ENCODE measurements around the gene TMEM26. TPM values are rescaled to one million over a fixed set of nuclear protein-coding genes. Genes with fewer than 3 reads are reported as not detected.

TMEM26 gene
- total and polyA plus RNA-seq, 9 of the 15 experiments (the other 6 are each of a cell fraction or from before 2014, with no cell fraction given), result not detected

DNA sequence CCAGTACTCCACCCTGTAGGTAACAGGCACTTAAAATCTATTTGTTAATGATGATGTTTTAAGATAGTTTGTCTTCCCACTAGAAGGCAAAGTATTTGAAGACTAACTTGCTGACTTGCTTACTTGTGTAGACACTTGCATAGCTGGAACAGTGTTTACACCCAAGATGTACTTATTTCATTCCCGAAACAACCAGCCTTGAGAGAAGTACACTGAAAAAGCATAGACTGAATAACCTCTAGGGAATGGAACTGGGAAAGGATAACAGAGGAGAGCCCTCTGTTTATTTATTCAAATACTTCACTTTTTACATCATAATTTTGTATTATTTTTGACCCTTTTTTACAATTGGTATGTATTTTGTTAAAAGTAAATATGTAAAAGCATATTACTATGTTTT is 33.1 kb upstream of the TMEM26 start (continued):
- TF ChIP-seq, protein P1, sequence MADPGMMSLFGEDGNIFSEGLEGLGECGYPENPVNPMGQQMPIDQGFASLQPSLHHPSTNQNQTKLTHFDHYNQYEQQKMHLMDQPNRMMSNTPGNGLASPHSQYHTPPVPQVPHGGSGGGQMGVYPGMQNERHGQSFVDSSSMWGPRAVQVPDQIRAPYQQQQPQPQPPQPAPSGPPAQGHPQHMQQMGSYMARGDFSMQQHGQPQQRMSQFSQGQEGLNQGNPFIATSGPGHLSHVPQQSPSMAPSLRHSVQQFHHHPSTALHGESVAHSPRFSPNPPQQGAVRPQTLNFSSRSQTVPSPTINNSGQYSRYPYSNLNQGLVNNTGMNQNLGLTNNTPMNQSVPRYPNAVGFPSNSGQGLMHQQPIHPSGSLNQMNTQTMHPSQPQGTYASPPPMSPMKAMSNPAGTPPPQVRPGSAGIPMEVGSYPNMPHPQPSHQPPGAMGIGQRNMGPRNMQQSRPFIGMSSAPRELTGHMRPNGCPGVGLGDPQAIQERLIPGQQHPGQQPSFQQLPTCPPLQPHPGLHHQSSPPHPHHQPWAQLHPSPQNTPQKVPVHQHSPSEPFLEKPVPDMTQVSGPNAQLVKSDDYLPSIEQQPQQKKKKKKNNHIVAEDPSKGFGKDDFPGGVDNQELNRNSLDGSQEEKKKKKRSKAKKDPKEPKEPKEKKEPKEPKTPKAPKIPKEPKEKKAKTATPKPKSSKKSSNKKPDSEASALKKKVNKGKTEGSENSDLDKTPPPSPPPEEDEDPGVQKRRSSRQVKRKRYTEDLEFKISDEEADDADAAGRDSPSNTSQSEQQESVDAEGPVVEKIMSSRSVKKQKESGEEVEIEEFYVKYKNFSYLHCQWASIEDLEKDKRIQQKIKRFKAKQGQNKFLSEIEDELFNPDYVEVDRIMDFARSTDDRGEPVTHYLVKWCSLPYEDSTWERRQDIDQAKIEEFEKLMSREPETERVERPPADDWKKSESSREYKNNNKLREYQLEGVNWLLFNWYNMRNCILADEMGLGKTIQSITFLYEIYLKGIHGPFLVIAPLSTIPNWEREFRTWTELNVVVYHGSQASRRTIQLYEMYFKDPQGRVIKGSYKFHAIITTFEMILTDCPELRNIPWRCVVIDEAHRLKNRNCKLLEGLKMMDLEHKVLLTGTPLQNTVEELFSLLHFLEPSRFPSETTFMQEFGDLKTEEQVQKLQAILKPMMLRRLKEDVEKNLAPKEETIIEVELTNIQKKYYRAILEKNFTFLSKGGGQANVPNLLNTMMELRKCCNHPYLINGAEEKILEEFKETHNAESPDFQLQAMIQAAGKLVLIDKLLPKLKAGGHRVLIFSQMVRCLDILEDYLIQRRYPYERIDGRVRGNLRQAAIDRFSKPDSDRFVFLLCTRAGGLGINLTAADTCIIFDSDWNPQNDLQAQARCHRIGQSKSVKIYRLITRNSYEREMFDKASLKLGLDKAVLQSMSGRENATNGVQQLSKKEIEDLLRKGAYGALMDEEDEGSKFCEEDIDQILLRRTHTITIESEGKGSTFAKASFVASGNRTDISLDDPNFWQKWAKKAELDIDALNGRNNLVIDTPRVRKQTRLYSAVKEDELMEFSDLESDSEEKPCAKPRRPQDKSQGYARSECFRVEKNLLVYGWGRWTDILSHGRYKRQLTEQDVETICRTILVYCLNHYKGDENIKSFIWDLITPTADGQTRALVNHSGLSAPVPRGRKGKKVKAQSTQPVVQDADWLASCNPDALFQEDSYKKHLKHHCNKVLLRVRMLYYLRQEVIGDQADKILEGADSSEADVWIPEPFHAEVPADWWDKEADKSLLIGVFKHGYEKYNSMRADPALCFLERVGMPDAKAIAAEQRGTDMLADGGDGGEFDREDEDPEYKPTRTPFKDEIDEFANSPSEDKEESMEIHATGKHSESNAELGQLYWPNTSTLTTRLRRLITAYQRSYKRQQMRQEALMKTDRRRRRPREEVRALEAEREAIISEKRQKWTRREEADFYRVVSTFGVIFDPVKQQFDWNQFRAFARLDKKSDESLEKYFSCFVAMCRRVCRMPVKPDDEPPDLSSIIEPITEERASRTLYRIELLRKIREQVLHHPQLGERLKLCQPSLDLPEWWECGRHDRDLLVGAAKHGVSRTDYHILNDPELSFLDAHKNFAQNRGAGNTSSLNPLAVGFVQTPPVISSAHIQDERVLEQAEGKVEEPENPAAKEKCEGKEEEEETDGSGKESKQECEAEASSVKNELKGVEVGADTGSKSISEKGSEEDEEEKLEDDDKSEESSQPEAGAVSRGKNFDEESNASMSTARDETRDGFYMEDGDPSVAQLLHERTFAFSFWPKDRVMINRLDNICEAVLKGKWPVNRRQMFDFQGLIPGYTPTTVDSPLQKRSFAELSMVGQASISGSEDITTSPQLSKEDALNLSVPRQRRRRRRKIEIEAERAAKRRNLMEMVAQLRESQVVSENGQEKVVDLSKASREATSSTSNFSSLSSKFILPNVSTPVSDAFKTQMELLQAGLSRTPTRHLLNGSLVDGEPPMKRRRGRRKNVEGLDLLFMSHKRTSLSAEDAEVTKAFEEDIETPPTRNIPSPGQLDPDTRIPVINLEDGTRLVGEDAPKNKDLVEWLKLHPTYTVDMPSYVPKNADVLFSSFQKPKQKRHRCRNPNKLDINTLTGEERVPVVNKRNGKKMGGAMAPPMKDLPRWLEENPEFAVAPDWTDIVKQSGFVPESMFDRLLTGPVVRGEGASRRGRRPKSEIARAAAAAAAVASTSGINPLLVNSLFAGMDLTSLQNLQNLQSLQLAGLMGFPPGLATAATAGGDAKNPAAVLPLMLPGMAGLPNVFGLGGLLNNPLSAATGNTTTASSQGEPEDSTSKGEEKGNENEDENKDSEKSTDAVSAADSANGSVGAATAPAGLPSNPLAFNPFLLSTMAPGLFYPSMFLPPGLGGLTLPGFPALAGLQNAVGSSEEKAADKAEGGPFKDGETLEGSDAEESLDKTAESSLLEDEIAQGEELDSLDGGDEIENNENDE (IDR thresholded peaks at IDR 0.05; ENCODE audit: low read depth, low read length), result no peak
- no peak for TF ChIP-seq SMAD2 (IDR thresholded peaks at IDR 0.05; ENCODE audit: low read depth, low read length)
- TF ChIP-seq, protein P2, sequence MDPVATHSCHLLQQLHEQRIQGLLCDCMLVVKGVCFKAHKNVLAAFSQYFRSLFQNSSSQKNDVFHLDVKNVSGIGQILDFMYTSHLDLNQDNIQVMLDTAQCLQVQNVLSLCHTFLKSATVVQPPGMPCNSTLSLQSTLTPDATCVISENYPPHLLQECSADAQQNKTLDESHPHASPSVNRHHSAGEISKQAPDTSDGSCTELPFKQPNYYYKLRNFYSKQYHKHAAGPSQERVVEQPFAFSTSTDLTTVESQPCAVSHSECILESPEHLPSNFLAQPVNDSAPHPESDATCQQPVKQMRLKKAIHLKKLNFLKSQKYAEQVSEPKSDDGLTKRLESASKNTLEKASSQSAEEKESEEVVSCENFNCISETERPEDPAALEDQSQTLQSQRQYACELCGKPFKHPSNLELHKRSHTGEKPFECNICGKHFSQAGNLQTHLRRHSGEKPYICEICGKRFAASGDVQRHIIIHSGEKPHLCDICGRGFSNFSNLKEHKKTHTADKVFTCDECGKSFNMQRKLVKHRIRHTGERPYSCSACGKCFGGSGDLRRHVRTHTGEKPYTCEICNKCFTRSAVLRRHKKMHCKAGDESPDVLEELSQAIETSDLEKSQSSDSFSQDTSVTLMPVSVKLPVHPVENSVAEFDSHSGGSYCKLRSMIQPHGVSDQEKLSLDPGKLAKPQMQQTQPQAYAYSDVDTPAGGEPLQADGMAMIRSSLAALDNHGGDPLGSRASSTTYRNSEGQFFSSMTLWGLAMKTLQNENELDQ (CRISPR knock-in tag; IDR thresholded peaks at IDR 0.05; ENCODE audit: borderline replicate concordance), result no peak
- TF ChIP-seq, protein P3, sequence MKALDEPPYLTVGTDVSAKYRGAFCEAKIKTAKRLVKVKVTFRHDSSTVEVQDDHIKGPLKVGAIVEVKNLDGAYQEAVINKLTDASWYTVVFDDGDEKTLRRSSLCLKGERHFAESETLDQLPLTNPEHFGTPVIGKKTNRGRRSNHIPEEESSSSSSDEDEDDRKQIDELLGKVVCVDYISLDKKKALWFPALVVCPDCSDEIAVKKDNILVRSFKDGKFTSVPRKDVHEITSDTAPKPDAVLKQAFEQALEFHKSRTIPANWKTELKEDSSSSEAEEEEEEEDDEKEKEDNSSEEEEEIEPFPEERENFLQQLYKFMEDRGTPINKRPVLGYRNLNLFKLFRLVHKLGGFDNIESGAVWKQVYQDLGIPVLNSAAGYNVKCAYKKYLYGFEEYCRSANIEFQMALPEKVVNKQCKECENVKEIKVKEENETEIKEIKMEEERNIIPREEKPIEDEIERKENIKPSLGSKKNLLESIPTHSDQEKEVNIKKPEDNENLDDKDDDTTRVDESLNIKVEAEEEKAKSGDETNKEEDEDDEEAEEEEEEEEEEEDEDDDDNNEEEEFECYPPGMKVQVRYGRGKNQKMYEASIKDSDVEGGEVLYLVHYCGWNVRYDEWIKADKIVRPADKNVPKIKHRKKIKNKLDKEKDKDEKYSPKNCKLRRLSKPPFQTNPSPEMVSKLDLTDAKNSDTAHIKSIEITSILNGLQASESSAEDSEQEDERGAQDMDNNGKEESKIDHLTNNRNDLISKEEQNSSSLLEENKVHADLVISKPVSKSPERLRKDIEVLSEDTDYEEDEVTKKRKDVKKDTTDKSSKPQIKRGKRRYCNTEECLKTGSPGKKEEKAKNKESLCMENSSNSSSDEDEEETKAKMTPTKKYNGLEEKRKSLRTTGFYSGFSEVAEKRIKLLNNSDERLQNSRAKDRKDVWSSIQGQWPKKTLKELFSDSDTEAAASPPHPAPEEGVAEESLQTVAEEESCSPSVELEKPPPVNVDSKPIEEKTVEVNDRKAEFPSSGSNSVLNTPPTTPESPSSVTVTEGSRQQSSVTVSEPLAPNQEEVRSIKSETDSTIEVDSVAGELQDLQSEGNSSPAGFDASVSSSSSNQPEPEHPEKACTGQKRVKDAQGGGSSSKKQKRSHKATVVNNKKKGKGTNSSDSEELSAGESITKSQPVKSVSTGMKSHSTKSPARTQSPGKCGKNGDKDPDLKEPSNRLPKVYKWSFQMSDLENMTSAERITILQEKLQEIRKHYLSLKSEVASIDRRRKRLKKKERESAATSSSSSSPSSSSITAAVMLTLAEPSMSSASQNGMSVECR (CRISPR knock-in tag; IDR thresholded peaks at IDR 0.05), result no peak
- TF ChIP-seq, protein P4, sequence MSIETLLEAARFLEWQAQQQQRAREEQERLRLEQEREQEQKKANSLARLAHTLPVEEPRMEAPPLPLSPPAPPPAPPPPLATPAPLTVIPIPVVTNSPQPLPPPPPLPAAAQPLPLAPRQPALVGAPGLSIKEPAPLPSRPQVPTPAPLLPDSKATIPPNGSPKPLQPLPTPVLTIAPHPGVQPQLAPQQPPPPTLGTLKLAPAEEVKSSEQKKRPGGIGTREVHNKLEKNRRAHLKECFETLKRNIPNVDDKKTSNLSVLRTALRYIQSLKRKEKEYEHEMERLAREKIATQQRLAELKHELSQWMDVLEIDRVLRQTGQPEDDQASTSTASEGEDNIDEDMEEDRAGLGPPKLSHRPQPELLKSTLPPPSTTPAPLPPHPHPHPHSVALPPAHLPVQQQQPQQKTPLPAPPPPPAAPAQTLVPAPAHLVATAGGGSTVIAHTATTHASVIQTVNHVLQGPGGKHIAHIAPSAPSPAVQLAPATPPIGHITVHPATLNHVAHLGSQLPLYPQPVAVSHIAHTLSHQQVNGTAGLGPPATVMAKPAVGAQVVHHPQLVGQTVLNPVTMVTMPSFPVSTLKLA (conservative IDR thresholded peaks at IDR 0.05), result no peak
- no peak for TF ChIP-seq HNRNPL (IDR thresholded peaks at IDR 0.05; ENCODE audit: low read depth, low read length)
- TF ChIP-seq TAF15 (IDR thresholded peaks at IDR 0.05; ENCODE audit: low read depth, low read length), result no peak
